T-helper 1 cell treated with Interleukin-12 subunit alpha and Interleukin-12 subunit beta and Interleukin-4 antibody, amounts not matched to agents 30 ng/mL and 1 ng/mL, for 36 hours (primary cell): ENCODE results near the gene PITPNM2. TPM values are rescaled to one million over a fixed set of nuclear protein-coding genes. Genes with fewer than 3 reads are reported as not detected.
"Not testable (repeated sequence)": the region's sequence is repeated elsewhere in the genome, so short reads cannot be mapped to it uniquely, and the experiment has no call there.

ENCODE experiments used
- intact Hi-C: fragments of 100-400 bp; cut with micrococcal nuclease; formaldehyde crosslinking; loops from one replicate; pipeline ENCODE4 v1.15.1; 2024
- total RNA-seq: library from RNA; stranded (reverse); gene quantifications from 2 replicates; pipeline ENCODE4 v1.2.3, GENCODE V29; 2022

Gene PITPNM2
- total RNA-seq, 1 donor from 2014 or later, result 19.1 TPM

GRCh38 chr12:123121670-123122069 lies 29.2 kb downstream of the PITPNM2 start:
- intact Hi-C loops, result no loop called here

- intact Hi-C loops, result loop anchor here (1.0 kb wide), 2 partner anchors 13 to 44 kb away; no protein-coding TSS in a partner anchor
These were observed 30.3 kb downstream of the PITPNM2 start for GRCh38 chr12:123120452-123121166.

GRCh38 chr12:123119808-123120207 lies 31.1 kb downstream of the PITPNM2 start:
- intact Hi-C loops, result loop anchor here (1.0 to 2.0 kb wide), 3 partner anchors 13 to 44 kb away; partner anchors contain the start of gene PITPNM2

GRCh38 chr12:123118497-123118896 lies 32.4 kb downstream of the PITPNM2 start:
- intact Hi-C loops, result loop anchor here (2.0 kb wide), 1 partner anchor 32 kb away; the partner anchor contains the start of gene PITPNM2

- intact Hi-C loops, result no loop called here
These were observed 35.3 kb downstream of the PITPNM2 start for GRCh38 chr12:123115409-123116121.

- intact Hi-C loops, result no loop called here
These were observed 36.4 kb downstream of the PITPNM2 start for GRCh38 chr12:123114304-123115083.

- intact Hi-C loops, result no loop called here
These were observed 37.9 kb downstream of the PITPNM2 start for GRCh38 chr12:123113026-123113425.

- intact Hi-C loops, result no loop called here
These were observed 39.3 kb downstream of the PITPNM2 start for GRCh38 chr12:123111498-123112165.

GRCh38 chr12:123109319-123109772 lies 41.5 kb downstream of the PITPNM2 start:
- intact Hi-C loops, result no loop called here

GRCh38 chr12:123108682-123109066 lies 42.2 kb downstream of the PITPNM2 start:
- intact Hi-C loops, result no loop called here

GRCh38 chr12:123107926-123108681 lies 42.8 kb downstream of the PITPNM2 start:
- intact Hi-C loops, result loop anchor here (1.0 kb wide), 4 partner anchors 12 to 134 kb away; no protein-coding TSS in a partner anchor

GRCh38 chr12:123106640-123107359 lies 44.1 kb downstream of the PITPNM2 start:
- intact Hi-C loops, result loop anchor here (1.0 kb wide), 4 partner anchors 14 to 132 kb away; no protein-coding TSS in a partner anchor

GRCh38 chr12:123105211-123105826 lies 45.6 kb downstream of the PITPNM2 start:
- intact Hi-C loops, result no loop called here

- intact Hi-C loops, result no loop called here
These were observed 46.1 kb downstream of the PITPNM2 start for GRCh38 chr12:123104809-123105208.

- intact Hi-C loops, result not testable (repeated sequence)
These were observed 46.8 kb downstream of the PITPNM2 start for GRCh38 chr12:123104094-123104493.

GRCh38 chr12:123102781-123103503 lies 47.9 kb downstream of the PITPNM2 start:
- intact Hi-C loops, result loop anchor here (1.0 kb wide), 1 partner anchor 27 kb away; no protein-coding TSS in a partner anchor

GRCh38 chr12:123102366-123102765 lies 48.5 kb downstream of the PITPNM2 start:
- intact Hi-C loops, result loop anchor here (1.0 kb wide), 1 partner anchor 26 kb away; no protein-coding TSS in a partner anchor

- intact Hi-C loops, result no loop called here
These were observed 49.4 kb downstream of the PITPNM2 start for GRCh38 chr12:123101526-123101925.
